ENCODE data around the gene PROSER1. TPM values are rescaled to one million over a fixed set of nuclear protein-coding genes. Genes with fewer than 3 reads are reported as not detected.

The PROSER1 gene
- total and polyA plus RNA-seq, 9 of the 15 experiments (the other 6 are each of a cell fraction or from before 2014, with no cell fraction given): 9.2 to 36.2 (median 10.4) TPM

DNA sequence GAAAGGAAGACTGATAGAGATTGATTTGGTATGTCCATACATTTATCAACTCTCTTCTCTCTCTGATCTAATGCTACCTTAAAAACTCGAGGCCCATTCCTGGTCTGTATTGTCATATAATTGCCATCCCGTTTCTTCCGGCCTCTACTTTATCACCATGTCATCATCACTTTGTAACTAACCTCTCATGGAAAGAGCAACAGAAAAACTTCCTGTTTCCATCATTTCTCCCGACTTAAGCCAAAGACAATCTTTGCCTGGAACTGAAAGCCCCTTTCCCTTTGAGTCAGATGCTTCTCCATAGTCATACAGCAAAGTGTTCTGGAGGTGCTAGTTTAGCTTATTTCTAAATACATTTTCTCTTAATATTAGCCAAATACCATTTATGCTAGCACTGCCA, 44.5 kb downstream of the PROSER1 start:
- ChIA-PET CTCF (ENCODE audit: low intra/inter-chr PET ratio) (no interaction called here), POLR2A (no interaction called here)
- TF ChIP-seq ATF1 (CRISPR knock-in tag; IDR thresholded peaks at IDR 0.05) (no peak), ATF1 (tag; IDR thresholded peaks at IDR 0.05) (no peak), SIN3A (IDR thresholded peaks at IDR 0.05; ENCODE audit: borderline replicate concordance in 2 of 2, control insufficient read depth in 1 of 2, low read depth in 2 of 2, low read length in 2 of 2) (no peak), MYC (IDR thresholded peaks at IDR 0.05; ENCODE audit: low read depth, low read length) (no peak), MYC (CRISPR knock-in tag; IDR thresholded peaks at IDR 0.05; ENCODE audit: borderline replicate concordance, low read depth) (no peak), RHOXF2B (CRISPR knock-in tag; conservative IDR thresholded peaks at IDR 0.05) (no peak), SAFB2 (IDR thresholded peaks at IDR 0.05; ENCODE audit: borderline replicate concordance, low read depth, low read length, severe bottlenecking) (no peak), HEY1 (CRISPR knock-in tag; IDR thresholded peaks at IDR 0.05; ENCODE audit: borderline replicate concordance) (no peak), FOXK2 (conservative IDR thresholded peaks at IDR 0.05 in 1 of 2, IDR thresholded peaks at IDR 0.05 in 1 of 2; ENCODE audit: low read depth in 2 of 2) (no peak), TEAD1 (CRISPR knock-in tag; IDR thresholded peaks at IDR 0.05) (no peak), ZNF583 (CRISPR knock-in tag; IDR thresholded peaks at IDR 0.05) (no peak), ILK (tag; IDR thresholded peaks at IDR 0.05; ENCODE audit: borderline replicate concordance, low read depth) (no peak), SNRNP70 (optimal IDR thresholded peaks at IDR 0.05; ENCODE audit: low read depth, low read length) (no peak), MEF2D (tag; conservative IDR thresholded peaks at IDR 0.05; ENCODE audit: low read depth) (no peak)
- Histone ChIP-seq H3K27ac (ENCODE audit: extremely low read depth, low read depth, low read length) (no peak overlapping the region), H2AFZ (ENCODE audit: low read depth, low read length) (peak overlapping the region; percentile 70), H3K4me2 (ENCODE audit: insufficient read depth, low read length) (no peak overlapping the region), H3K9me1 (ENCODE audit: control insufficient read depth, insufficient read depth, low read length) (no peaks in the 10 kb centered on the region), H3K4me3 (no peak overlapping the region), H3K36me3 (ENCODE audit: control insufficient read depth, insufficient read depth, low read length) (no peaks in the 10 kb centered on the region), H3K4me1 (replicated peaks in 1 of 2; ENCODE audit: control insufficient read depth in 2 of 2, insufficient read depth in 2 of 2, low read length in 2 of 2) (peaks cover 0 to 10% of the 10 kb centered on the region in 2 experiments; a peak in 3 of 5 replicates), H3K27me3 (ENCODE audit: control insufficient read depth in 2 of 2, insufficient read depth in 2 of 2, low read length in 2 of 2) (no peaks in the 10 kb centered on the region), H4K20me1 (replicated peaks; ENCODE audit: control insufficient read depth, insufficient read depth, low read length) (no peaks in the 10 kb centered on the region), H3K79me2 (ENCODE audit: control insufficient read depth, insufficient read depth, low read length) (no peaks in the 10 kb centered on the region), H3K9ac (ENCODE audit: insufficient read depth in 1 of 2, low read depth in 2 of 2, low read length in 2 of 2) (no peak overlapping the region), H3K9me3 (replicated peaks; ENCODE audit: control insufficient read depth, insufficient read depth, low read depth, low read length) (no peaks in the 10 kb centered on the region)
- WGBS (ENCODE audit: insufficient coverage, low coverage, missing lambda C conversion rate): 20% methylated on average over 4 of the region's 4 CpGs
- no peak for FAIRE-seq
- DNase-seq (ENCODE audit: extremely low read depth in 1 of 4, low spot score in 3 of 4): no peak
- intact Hi-C loops (cut with micrococcal nuclease) (no loop called here), in situ Hi-C loops (cut with MboI) (loop anchor here (25.0 kb wide), 1 partner anchor 1694 kb away; no protein-coding TSS in a partner anchor)
- no peak for ATAC-seq
- BruUV-seq (replicated peaks): no TSS peak
